Right lobe of liver (tissue), 6 donors: ENCODE data around the gene ABCC12. TPM values are rescaled to one million over a fixed set of nuclear protein-coding genes. Genes with fewer than 3 reads are reported as not detected.
"Not testable (repeated sequence)": the region's sequence is repeated elsewhere in the genome, so short reads cannot be mapped to it uniquely, and the experiment has no call there.

Experiments used
- ATAC-seq, 4 donors: fragments of 200-7000 bp; cut with Tn5 transposase; one replicate each; pipeline ENCODE4 v1.9.1; 2020; ENCODE audit warnings: mild to moderate bottlenecking in 4 of 4, moderate library complexity in 4 of 4
- DNase-seq, 3 donors: peaks; one replicate each; pipeline ENCODE4 v3.0.0-alpha.2; 2020
- H3K27ac ChIP-seq, 3 donors: fragments of 200-600 bp; one replicate each; pipeline ENCODE4 v1.8.0; 2022
- H3K27me3 ChIP-seq, 2 donors: fragments of 200-600 bp; one replicate each; pipeline ENCODE4 v1.8.0; 2022
- H3K36me3 ChIP-seq, 4 donors: fragments of 200-600 bp; sonication (generic) in 1 of 4; one replicate each; pipeline versions ENCODE4 v1.5.1 to v1.8.0; 2017 to 2022; ENCODE audit warnings: control low read depth in 1 of 4
- H3K4me1 ChIP-seq, 4 donors: fragments of 200-600 bp; sonication (generic) in 1 of 4; one replicate each; pipeline versions ENCODE4 v1.5.1 to v1.8.0; 2017 to 2022; ENCODE audit warnings: control low read depth in 1 of 4
- H3K4me3 ChIP-seq, 3 donors: fragments of 200-600 bp; one replicate each; pipeline ENCODE4 v1.8.0; 2022
- H3K9me3 ChIP-seq, 4 donors: fragments of 200-600 bp; sonication (generic) in 1 of 4; one replicate each; pipeline versions ENCODE4 v1.5.1 to v1.8.0; 2017 to 2022; ENCODE audit warnings: control low read depth in 1 of 4
- CTCF ChIP-seq, 4 donors: fragments of 200-600 bp in 3 of 4; fragments of 450-650 bp in 1 of 4; IDR thresholded peaks; one replicate each; pipeline versions ENCODE4 v1.5.1 to v1.8.0; 2016 to 2022; ENCODE audit warnings: antibody characterized with exemption in 4 of 4, mild to moderate bottlenecking in 2 of 4
- POLR2A ChIP-seq: fragments of 450-650 bp; IDR thresholded peaks from one replicate; pipeline ENCODE4 v1.6.1; 2017; ENCODE audit warnings: antibody characterized with exemption, mild to moderate bottlenecking
- WGBS: methylation state at CpG from one replicate; pipeline ENCODE4 v1.1.6; 2018; ENCODE audit warnings: low coverage, low lambda C conversion rate; ENCODE audit not compliant: insufficient coverage; ENCODE audit errors: missing lambda C conversion rate; 5-methylcytosine and 5-hydroxymethylcytosine counted together
- intact Hi-C, 2 donors: fragments of 100-400 bp; cut with DNase I; formaldehyde crosslinking; loops; one replicate each; pipeline versions ENCODE4 v1.11.2 to v1.14.1; 2022
- total RNA-seq, 6 experiments: library from RNA; depleted of rRNA in 2 of 6; stranded (reverse); fragments of >200 nt in 2 of 6; fragmentation: NEBNext Ultra II Directional in 3 of 6; extraction: Animal tissue kit (Norgen Biotek cat#: 25700) in 3 of 6; gene quantifications; one replicate each; pipeline versions ENCODE4 v1.1.0 to v1.2.4, GENCODE V29; 2016 to 2023
- donor health status: DM: no; HTN: yes; CAD: no.
- donor health status: DM: no; HTN: no; CAD: no.
- donor health status: DM: no; HTN: no; CAD: no.
- donor health status: DM: no; HTN: yes; CAD: no.
- donor health status: DM: no; HTN: yes; CAD: no.

ABCC12 gene
- total RNA-seq, 6 experiments from 2014 or later: 0.07 TPM; not detected in 5

DNA sequence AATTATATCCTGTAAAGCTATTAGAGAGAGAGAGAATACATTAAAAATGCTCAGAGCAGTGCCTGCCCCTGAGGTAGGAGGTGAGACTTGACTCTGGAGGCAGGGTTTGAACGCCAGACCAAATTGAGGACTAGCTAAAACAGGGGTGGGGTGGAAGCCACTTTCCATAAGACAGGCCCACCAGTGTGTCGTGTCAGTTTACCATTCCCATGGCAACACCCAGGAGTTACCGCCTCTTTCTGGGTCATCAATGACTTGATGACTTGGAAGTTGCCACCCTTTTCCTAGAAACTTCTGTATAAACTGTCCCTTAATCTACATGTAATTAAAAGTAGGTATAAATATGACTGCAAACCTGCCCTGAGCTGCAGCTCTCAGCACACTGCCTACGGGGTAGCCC, 32.0 kb upstream of the ABCC12 start:
- peaks cover 0 to 4% (median 0%) of the 10 kb centered on the region in 4 donors for H3K4me1 ChIP-seq
- no peak overlapping the region for H3K4me3 ChIP-seq
- H3K27ac ChIP-seq: no peak overlapping the region
- ATAC-seq (no peak), DNase-seq (no peak)
- WGBS: 100% methylated on average over 4 of the region's 4 CpGs
- no peaks in the 10 kb centered on the region for H3K36me3 ChIP-seq
- TF ChIP-seq CTCF (IDR thresholded peaks at IDR 0.05) (no peak), POLR2A (no peak)
- intact Hi-C loops: no loop called here
- no peaks in the 10 kb centered on the region for H3K9me3 ChIP-seq
- no peaks in the 10 kb centered on the region for H3K27me3 ChIP-seq

DNA sequence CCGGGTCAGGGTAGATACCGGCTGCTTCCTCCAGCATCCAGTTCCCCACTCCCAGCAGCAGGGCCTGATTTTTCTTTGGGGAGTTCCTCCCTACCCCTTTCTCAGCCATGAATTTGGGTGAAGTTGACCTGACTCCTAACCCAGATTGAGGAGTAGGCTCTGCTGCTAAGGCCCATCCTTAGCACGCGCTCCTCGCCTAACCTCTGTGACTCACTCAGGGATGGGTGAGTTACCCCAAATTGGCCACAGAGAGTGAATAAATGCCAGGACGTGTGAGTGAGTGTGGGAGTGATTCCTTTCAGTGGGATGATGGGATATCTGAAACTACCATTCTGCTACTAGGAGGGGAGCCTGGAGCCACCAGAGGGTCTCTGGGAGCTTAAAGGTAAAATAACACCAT, 28.9 kb upstream of the ABCC12 start:
- H3K27ac ChIP-seq: no peak overlapping the region
- peaks cover 0 to 13% (median 0%) of the 10 kb centered on the region in 4 donors for H3K4me1 ChIP-seq
- H3K27me3 ChIP-seq: no peaks in the 10 kb centered on the region
- DNase-seq (no peak), ATAC-seq (no peak)
- no peak overlapping the region for H3K4me3 ChIP-seq
- 88% methylated on average over 5 of the region's 6 CpGs for WGBS
- H3K9me3 ChIP-seq: no peaks in the 10 kb centered on the region
- no peaks in the 10 kb centered on the region for H3K36me3 ChIP-seq
- TF ChIP-seq POLR2A (no peak), CTCF (IDR thresholded peaks at IDR 0.05) (no peak)
- intact Hi-C loops: no loop called here

DNA sequence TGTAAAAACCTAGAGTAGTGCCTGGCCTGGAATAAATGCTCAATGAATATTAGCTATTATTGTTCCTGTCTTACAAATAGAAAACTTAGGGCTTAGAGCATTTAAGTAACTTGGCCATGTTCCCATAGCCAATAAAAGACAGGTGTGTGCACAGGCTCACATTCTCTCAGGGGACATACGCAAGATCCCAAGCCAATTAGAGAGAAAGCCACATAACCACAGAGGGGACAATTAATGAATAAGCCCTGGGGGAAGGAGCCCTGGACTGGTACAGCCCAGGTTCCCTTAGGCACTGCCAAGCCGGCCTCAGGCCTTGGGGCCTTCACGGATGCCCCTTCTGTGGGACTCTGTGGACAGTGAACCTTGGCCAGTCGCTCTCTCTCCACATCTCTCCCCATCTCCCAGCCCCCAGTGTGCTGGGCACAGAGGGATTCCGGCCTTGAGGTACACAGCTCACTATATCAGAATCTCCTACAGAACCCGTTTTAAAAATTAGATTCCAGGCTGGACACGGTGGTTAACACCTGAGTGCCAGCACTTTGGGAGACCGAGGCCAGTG, 27.3 kb upstream of the ABCC12 start:
- no peaks in the 10 kb centered on the region for H3K27me3 ChIP-seq
- DNase-seq (no peak), ATAC-seq (no peak)
- H3K9me3 ChIP-seq: no peaks in the 10 kb centered on the region
- 78% methylated on average over 5 of the region's 8 CpGs for WGBS
- no peak overlapping the region for H3K27ac ChIP-seq
- no peaks in the 10 kb centered on the region for H3K36me3 ChIP-seq
- no peak overlapping the region for H3K4me3 ChIP-seq
- TF ChIP-seq CTCF (IDR thresholded peaks at IDR 0.05) (no peak), POLR2A (no peak)
- H3K4me1 ChIP-seq: peaks cover 0 to 8% (median 0%) of the 10 kb centered on the region in 4 donors
- intact Hi-C loops: no loop called here

DNA sequence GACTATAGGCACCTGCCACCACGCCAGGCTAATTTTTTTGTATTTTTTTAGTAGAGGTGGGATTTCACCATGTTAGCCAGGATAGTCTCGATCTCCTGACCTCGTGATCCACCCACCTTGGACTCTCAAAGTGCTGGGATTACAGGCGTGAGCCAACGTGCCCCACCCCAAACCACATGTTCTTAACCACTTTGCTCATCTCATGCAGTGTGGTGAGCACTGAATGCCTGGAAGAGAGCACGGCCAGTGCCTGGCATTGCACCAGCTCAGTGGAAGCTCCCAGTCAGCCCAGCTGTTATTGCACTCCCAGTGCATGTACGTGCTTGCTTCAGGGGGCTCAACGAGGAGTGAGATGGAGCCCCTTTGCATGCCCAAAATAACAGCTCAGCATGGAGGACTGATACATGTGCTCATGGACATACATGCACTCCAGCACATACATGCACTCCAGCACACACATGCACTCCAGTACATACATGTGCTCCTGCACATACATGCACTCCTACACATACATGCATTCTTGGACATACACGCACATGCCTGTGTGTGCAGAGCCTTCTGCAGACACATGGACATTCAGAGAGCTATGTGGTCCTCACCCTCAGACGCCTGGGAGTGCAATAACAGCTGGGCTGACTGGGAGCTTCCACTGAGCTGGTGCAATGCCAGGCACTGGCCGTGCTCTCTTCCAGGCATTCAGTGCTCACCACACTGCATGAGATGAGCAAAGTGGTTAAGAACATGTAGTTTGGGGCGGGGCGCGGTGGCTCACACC, 26.1 kb upstream of the ABCC12 start:
- WGBS: 80% methylated on average over 4 of the region's 14 CpGs

DNA sequence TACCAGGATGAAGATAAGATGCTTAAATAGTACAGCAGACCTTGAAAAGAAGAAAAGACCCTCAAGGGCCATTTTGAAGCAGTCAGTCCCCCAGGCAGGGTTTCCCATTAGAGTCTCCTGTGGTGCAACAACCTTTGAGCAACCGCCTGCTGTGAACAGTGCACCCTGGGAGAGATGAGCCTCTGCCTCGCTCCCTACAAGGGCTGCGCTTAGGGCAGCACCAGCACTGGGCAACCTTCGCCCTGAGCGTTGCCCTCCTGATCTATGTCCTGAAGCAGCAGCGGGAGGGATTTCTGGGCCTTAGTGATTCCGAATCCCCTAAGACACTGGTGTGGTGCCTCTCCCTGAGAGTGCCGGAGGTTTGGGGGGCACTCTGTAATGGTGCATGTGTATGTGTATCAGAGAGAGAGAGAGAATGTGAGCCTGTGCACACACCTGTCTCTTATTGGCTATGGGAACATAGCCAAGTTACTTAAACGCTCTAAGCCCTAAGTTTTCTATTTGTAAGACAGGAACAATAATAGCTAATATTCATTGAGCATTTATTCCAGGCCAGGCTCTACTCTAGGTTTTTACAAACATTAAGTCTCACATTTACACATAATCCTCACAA, 25.2 kb upstream of the ABCC12 start:
- 36% methylated on average over 1 of the region's 9 CpGs for WGBS
- DNase-seq (peak; percentile 58 to 80 (median 77)), ATAC-seq (peak; percentile 90 to 98 (median 97))
- intact Hi-C loops: no loop called here
- H3K27me3 ChIP-seq: no peaks in the 10 kb centered on the region
- no peak for TF ChIP-seq CTCF (IDR thresholded peaks at IDR 0.05)
- TF ChIP-seq POLR2A: no peak
- no peak overlapping the region for H3K4me3 ChIP-seq
- no peaks in the 10 kb centered on the region for H3K9me3 ChIP-seq
- peak overlapping the region in 1 of 3 donors; percentile 42 for H3K27ac ChIP-seq
- peaks cover 0 to 8% (median 0%) of the 10 kb centered on the region in 4 donors for H3K4me1 ChIP-seq
- no peaks in the 10 kb centered on the region for H3K36me3 ChIP-seq

More for the DNA sequence above, 26.1 kb upstream of the ABCC12 start:
- H3K27me3 ChIP-seq, H3K36me3 ChIP-seq, H3K4me1 ChIP-seq, H3K27ac ChIP-seq, H3K4me3 ChIP-seq, ATAC-seq, H3K9me3 ChIP-seq, intact Hi-C loops, DNase-seq: not testable (repeated sequence)
